K562 (cell line): Measurements from ENCODE around the gene ACBD4. TPM values are rescaled to one million over a fixed set of nuclear protein-coding genes. Genes with fewer than 3 reads are reported as not detected.

ENCODE experiments used
- ATAC-seq: fragments of 200-7000 bp; cut with Tn5 transposase; 3 replicates; pipeline ENCODE4 v1.9.1; 2020; ENCODE audit warnings: moderate library complexity
- BruUV-seq: library from RNA; stranded (reverse); fragments of 400-500 nt; replicated peaks from 2 replicates; lab custom pipeline; 2021; lab: Mats Ljungman, UMichigan
- CTCF ChIA-PET: fragments of 300-600 bp; formaldehyde crosslinking; extraction: SDS; loops from one replicate; lab custom pipeline; 2021; ENCODE audit warnings: low intra/inter-chr PET ratio; lab: Yijun Ruan, JAX
- POLR2A ChIA-PET: fragments of 300-600, 350-650 bp; sonication (Branson Sonifier 250); formaldehyde crosslinking; extraction: SDS; loops from one replicate; lab custom pipeline; 2021; ENCODE audit warnings: antibody characterized with exemption, inconsistent platforms; lab: Yijun Ruan, JAX
- DNase-seq, 4 experiments: peaks; one replicate each; pipeline versions ENCODE4 v3.0.0 to v3.0.0-alpha.2; 2011 to 2018; ENCODE audit warnings: low spot score in 3 of 4, mixed read lengths in 3 of 4; ENCODE audit errors: extremely low read depth in 1 of 4
- FAIRE-seq: peaks from 2 replicates; lab custom pipeline; 2011; peaks lifted over from hg19 to GRCh38; lab: Jason Lieb, UNC
- H2AFZ ChIP-seq: 2 replicates; pipeline ENCODE4 v1.6.0; 2011; ENCODE audit warnings: low read depth, low read length, control low read depth, inconsistent platforms
- H3K27ac ChIP-seq: fragments of 200-600 bp; 3 replicates; pipeline ENCODE4 v1.8.0; 2011; ENCODE audit warnings: low read depth, mild to moderate bottlenecking, control low read depth, inconsistent platforms, low read length, moderate library complexity, mixed read lengths; ENCODE audit errors: extremely low read depth
- H3K27me3 ChIP-seq, 2 experiments: fragments of 300-600 bp in 1 of 2; 2 replicates in 1 of 2; 3 replicates in 1 of 2; pipeline versions ENCODE4 v1.6.0 to v1.8.0; 2011; ENCODE audit warnings: inconsistent platforms in 2 of 2, low read length in 2 of 2, mild to moderate bottlenecking in 1 of 2, mixed read lengths in 1 of 2, moderate library complexity in 1 of 2; ENCODE audit not compliant: control insufficient read depth in 2 of 2, insufficient read depth in 2 of 2
- H3K36me3 ChIP-seq: fragments of 300-600 bp; 3 replicates; pipeline ENCODE4 v1.8.0; 2011; ENCODE audit warnings: mild to moderate bottlenecking, low read length, inconsistent platforms; ENCODE audit not compliant: control insufficient read depth, insufficient read depth
- H3K4me1 ChIP-seq, 2 experiments: fragments of 200-600 bp in 1 of 2; replicated peaks in 1 of 2; 2 replicates in 1 of 2; 3 replicates in 1 of 2; pipeline versions ENCODE4 v1.5.1 to v1.8.0; 2011; ENCODE audit warnings: inconsistent platforms in 2 of 2, low read length in 2 of 2, mild to moderate bottlenecking in 1 of 2, mixed read lengths in 1 of 2, moderate library complexity in 1 of 2; ENCODE audit not compliant: control insufficient read depth in 2 of 2, insufficient read depth in 2 of 2
- H3K4me2 ChIP-seq: 2 replicates; pipeline ENCODE4 v1.6.1; 2011; ENCODE audit warnings: low read length, control low read depth, inconsistent platforms, mixed read lengths; ENCODE audit not compliant: insufficient read depth
- H3K4me3 ChIP-seq: fragments of 200-600 bp; sonication (generic), shearing (Covaris generic); 2 replicates; pipeline ENCODE4 v1.5.1; 2016; ENCODE audit warnings: control low read depth, inconsistent platforms
- H3K79me2 ChIP-seq: fragments of 200-600 bp; 3 replicates; pipeline ENCODE4 v1.8.0; 2011; ENCODE audit warnings: low read length, inconsistent platforms; ENCODE audit not compliant: control insufficient read depth, insufficient read depth
- H3K9ac ChIP-seq, 2 experiments: 2 replicates each; pipeline versions ENCODE4 v1.6.0 to v1.6.1; 2011; ENCODE audit warnings: low read depth in 2 of 2, low read length in 2 of 2, control low read depth in 1 of 2, inconsistent platforms in 1 of 2, mild to moderate bottlenecking in 1 of 2, mixed read lengths in 1 of 2; ENCODE audit not compliant: insufficient read depth in 1 of 2
- H3K9me1 ChIP-seq: one replicate; pipeline ENCODE4 v1.6.0; 2011; ENCODE audit warnings: inconsistent platforms, mild to moderate bottlenecking, low read length, moderate library complexity; ENCODE audit not compliant: control insufficient read depth, insufficient read depth
- H3K9me3 ChIP-seq: replicated peaks from 2 replicates; pipeline ENCODE4 v1.5.1; 2011; ENCODE audit warnings: low read depth, low read length, inconsistent platforms; ENCODE audit not compliant: control insufficient read depth, insufficient read depth
- H4K20me1 ChIP-seq: replicated peaks from 2 replicates; pipeline ENCODE4 v1.6.1; 2011; ENCODE audit warnings: low read length, inconsistent platforms, mixed read lengths; ENCODE audit not compliant: control insufficient read depth, insufficient read depth
- BACH1 ChIP-seq: fragments of 200-800 bp; sonication (Bioruptor generic); IDR thresholded peaks from 2 replicates; pipeline ENCODE4 v1.6.1; 2016; ENCODE audit warnings: missing genetic modification characterization, missing compliant biosample characterization
- CC2D1A ChIP-seq: fragments of 450-650 bp; IDR thresholded peaks from 2 replicates; pipeline ENCODE4 v1.6.1; 2017; ENCODE audit warnings: mild to moderate bottlenecking
- DMBX1 ChIP-seq: fragments of 250-450 bp; sonication (Bioruptor Pico); IDR thresholded peaks from 2 replicates; pipeline ENCODE4 v1.8.0; 2022; ENCODE audit warnings: inconsistent platforms, mild to moderate bottlenecking, moderate library complexity, borderline replicate concordance
- ETS2 ChIP-seq: IDR thresholded peaks from 2 replicates; pipeline ENCODE4 v1.6.1; 2016; ENCODE audit warnings: borderline replicate concordance, missing genetic modification characterization, mild to moderate bottlenecking, moderate library complexity, missing compliant biosample characterization; ENCODE audit not compliant: poor library complexity, severe bottlenecking
- GABPB1 ChIP-seq: sonication (generic); formaldehyde crosslinking; IDR thresholded peaks from 2 replicates; pipeline ENCODE4 v1.8.0; 2022; ENCODE audit warnings: mild to moderate bottlenecking, missing genetic modification reagents
- MED1 ChIP-seq: sonication (generic); formaldehyde crosslinking; IDR thresholded peaks from 2 replicates; pipeline ENCODE4 v1.8.1; 2023; ENCODE audit warnings: missing genetic modification reagents, borderline replicate concordance
- MTF1 ChIP-seq: fragments of 250-450 bp; sonication (Bioruptor Pico); IDR thresholded peaks from 2 replicates; pipeline ENCODE4 v1.9.0; 2021; ENCODE audit warnings: moderate library complexity, mild to moderate bottlenecking, inconsistent platforms, borderline replicate concordance
- NCOA1 ChIP-seq: fragments of 450-650 bp; IDR thresholded peaks from 2 replicates; pipeline ENCODE4 v1.6.1; 2016; ENCODE audit warnings: low read depth
- NR2C2 ChIP-seq, 2 experiments: fragments of 200-800 bp in 1 of 2; sonication (Bioruptor generic) in 1 of 2; sonication (generic) in 1 of 2; formaldehyde crosslinking in 1 of 2; IDR thresholded peaks; 2 replicates each; pipeline versions ENCODE4 v1.6.1 to v1.8.0; 2016 to 2022; ENCODE audit warnings: mild to moderate bottlenecking in 1 of 2, missing compliant biosample characterization in 1 of 2, missing genetic modification characterization in 1 of 2, missing genetic modification reagents in 1 of 2
- PRMT5 ChIP-seq: sonication (generic); formaldehyde crosslinking; IDR thresholded peaks from 2 replicates; pipeline ENCODE4 v1.5.0; 2020; ENCODE audit warnings: missing genetic modification reagents
- SMARCA5 ChIP-seq: fragments of 450-650 bp; IDR thresholded peaks from 2 replicates; pipeline ENCODE4 v1.6.1; 2016
- ZNF124 ChIP-seq: sonication (generic); formaldehyde crosslinking; IDR thresholded peaks from 2 replicates; pipeline ENCODE4 v1.8.1; 2022; ENCODE audit warnings: missing genetic modification reagents
- ZNF143 ChIP-seq: sonication (generic); formaldehyde crosslinking; IDR thresholded peaks from 2 replicates; pipeline ENCODE4 v1.9.0; 2022; ENCODE audit warnings: mild to moderate bottlenecking, missing genetic modification reagents
- WGBS: fragments of 100-300 bp; shearing (Covaris generic); methylation state at CpG from one replicate; pipeline ENCODE4 v1.1.6; 2016; ENCODE audit warnings: low coverage, mixed read lengths; ENCODE audit not compliant: insufficient coverage; ENCODE audit errors: missing lambda C conversion rate; 5-methylcytosine and 5-hydroxymethylcytosine counted together
- in situ Hi-C: fragments of 300-500 bp; cut with MboI; formaldehyde crosslinking; loops from 4 replicates; pipeline ENCODE4 v1.15.0; 2018; ENCODE audit warnings: inconsistent platforms, mixed read lengths
- intact Hi-C: fragments of 100-400 bp; cut with micrococcal nuclease; formaldehyde crosslinking; loops from 2 replicates; pipeline ENCODE4 v1.14.2; 2022
- polyA plus RNA-seq, 8 experiments: library from polyadenylated mRNA; depleted of rRNA in 4 of 8; stranded (reverse) in 5 of 8; unstranded in 3 of 8; fragments of >200 nt; fragmentation: Nextera tagmentation in 2 of 8; fragmentation: Illumina TruSeq in 1 of 8; extraction: Ambion mirVana in 2 of 8; extraction: Trizol in 1 of 8; gene quantifications; 2 replicates each; pipeline versions ENCODE4 v1.2.1 to v1.2.3, GENCODE V29; 2011 to 2014; ENCODE audit warnings: inconsistent platforms in 1 of 8, missing spikeins in 1 of 8
- total RNA-seq, 7 experiments: library from RNA; depleted of rRNA in 6 of 7; stranded (reverse); fragments of >200 nt in 6 of 7; fragmentation: Illumina TruSeq in 2 of 7; extraction: Trizol in 2 of 7; gene quantifications; 2 replicates each; pipeline versions ENCODE4 v1.2.1 to v1.2.3, GENCODE V29; 2011 to 2021; ENCODE audit warnings: low replicate concordance in 1 of 7
- TF ChIP-seq, protein P1 (sequence below): fragments of 450-650 bp; formaldehyde crosslinking; IDR thresholded peaks from 2 replicates; pipeline ENCODE4 v1.4.0; 2022; ENCODE audit warnings: mild to moderate bottlenecking, moderate library complexity
- TF ChIP-seq, protein P2 (sequence below): sonication (generic); formaldehyde crosslinking; IDR thresholded peaks from 2 replicates; pipeline ENCODE4 v1.8.0; 2023; ENCODE audit warnings: mild to moderate bottlenecking, missing genetic modification reagents

The ACBD4 gene
- total and polyA plus RNA-seq, 9 of the 15 experiments (the other 6 are each of a cell fraction or from before 2014, with no cell fraction given) = 0.14 to 6.9 (median 4.6) TPM

DNA sequence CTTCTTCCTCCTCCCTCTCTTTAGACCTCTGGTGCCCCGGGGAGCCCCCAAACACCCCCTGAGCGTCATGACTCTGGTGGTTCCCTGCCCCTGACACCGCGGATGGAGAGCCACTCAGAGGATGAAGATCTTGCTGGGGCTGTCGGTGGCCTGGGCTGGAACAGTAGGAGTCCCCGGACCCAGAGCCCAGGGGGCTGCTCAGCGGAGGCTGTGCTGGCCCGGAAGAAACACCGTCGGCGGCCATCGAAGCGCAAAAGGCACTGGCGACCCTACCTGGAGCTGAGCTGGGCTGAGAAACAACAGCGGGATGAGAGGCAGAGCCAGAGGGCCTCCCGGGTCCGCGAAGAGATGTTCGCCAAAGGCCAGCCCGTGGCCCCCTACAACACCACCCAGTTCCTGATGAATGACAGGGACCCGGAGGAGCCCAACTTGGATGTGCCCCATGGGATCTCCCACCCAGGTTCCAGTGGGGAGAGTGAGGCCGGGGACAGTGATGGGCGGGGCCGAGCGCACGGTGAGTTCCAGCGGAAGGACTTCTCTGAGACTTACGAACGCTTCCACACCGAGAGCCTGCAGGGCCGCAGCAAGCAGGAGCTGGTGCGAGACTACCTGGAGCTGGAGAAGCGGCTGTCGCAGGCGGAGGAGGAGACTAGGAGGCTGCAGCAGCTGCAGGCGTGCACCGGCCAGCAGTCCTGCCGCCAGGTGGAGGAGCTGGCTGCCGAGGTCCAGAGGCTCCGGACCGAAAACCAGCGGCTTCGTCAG, 33.7 kb downstream of the ACBD4 start:
- DNase-seq (no peak), FAIRE-seq (no peak), ATAC-seq (no peak)
- Histone ChIP-seq H3K4me3 (no peak overlapping the region), H3K27ac (no peak overlapping the region), H3K4me1 (peaks cover 13 to 41% of the 10 kb centered on the region in 2 experiments; a peak in 4 of 5 replicates), H3K9me3 (no peaks in the 10 kb centered on the region), H3K9me1 (no peaks in the 10 kb centered on the region), H3K4me2 (no peak overlapping the region), H3K27me3 (no peaks in the 10 kb centered on the region), H3K79me2 (no peaks in the 10 kb centered on the region), H3K9ac (peak overlapping the region in 1 of 2 experiments; percentile 48; a peak in 1 of 4 replicates), H3K36me3 (no peaks in the 10 kb centered on the region), H4K20me1 (no peaks in the 10 kb centered on the region), H2AFZ (no peak overlapping the region)
- ChIA-PET CTCF (no interaction called here), POLR2A (interaction anchor here (0.6 to 7.9 kb wide), 3 partner anchors 8 to 20 kb away, joined by 3 to 73 read pairs (median 14); partner anchors contain the start of genes HEXIM1 and HEXIM2)
- 68% methylated on average over 43 of the region's 43 CpGs for WGBS
- in situ Hi-C loops (no loop called here), intact Hi-C loops (no loop called here)
- no TSS peak for BruUV-seq
- TF ChIP-seq ETS2 (tag) (no peak), ZNF124 (no peak), ZNF143 (CRISPR knock-in tag) (no peak), CC2D1A (no peak), PRMT5 (CRISPR knock-in tag) (no peak), MTF1 (CRISPR knock-in tag) (no peak), SMARCA5 (no peak), NR2C2 (CRISPR knock-in tag; IDR thresholded peaks at IDR 0.05) (no peak), NR2C2 (tag; IDR thresholded peaks at IDR 0.05) (no peak), MED1 (CRISPR knock-in tag) (no peak), BACH1 (tag) (no peak), GABPB1 (CRISPR knock-in tag) (no peak), NCOA1 (no peak), DMBX1 (no peak)
- TF ChIP-seq, protein P1, sequence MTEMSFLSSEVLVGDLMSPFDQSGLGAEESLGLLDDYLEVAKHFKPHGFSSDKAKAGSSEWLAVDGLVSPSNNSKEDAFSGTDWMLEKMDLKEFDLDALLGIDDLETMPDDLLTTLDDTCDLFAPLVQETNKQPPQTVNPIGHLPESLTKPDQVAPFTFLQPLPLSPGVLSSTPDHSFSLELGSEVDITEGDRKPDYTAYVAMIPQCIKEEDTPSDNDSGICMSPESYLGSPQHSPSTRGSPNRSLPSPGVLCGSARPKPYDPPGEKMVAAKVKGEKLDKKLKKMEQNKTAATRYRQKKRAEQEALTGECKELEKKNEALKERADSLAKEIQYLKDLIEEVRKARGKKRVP (CRISPR knock-in tag) = no peak
- TF ChIP-seq, protein P2, sequence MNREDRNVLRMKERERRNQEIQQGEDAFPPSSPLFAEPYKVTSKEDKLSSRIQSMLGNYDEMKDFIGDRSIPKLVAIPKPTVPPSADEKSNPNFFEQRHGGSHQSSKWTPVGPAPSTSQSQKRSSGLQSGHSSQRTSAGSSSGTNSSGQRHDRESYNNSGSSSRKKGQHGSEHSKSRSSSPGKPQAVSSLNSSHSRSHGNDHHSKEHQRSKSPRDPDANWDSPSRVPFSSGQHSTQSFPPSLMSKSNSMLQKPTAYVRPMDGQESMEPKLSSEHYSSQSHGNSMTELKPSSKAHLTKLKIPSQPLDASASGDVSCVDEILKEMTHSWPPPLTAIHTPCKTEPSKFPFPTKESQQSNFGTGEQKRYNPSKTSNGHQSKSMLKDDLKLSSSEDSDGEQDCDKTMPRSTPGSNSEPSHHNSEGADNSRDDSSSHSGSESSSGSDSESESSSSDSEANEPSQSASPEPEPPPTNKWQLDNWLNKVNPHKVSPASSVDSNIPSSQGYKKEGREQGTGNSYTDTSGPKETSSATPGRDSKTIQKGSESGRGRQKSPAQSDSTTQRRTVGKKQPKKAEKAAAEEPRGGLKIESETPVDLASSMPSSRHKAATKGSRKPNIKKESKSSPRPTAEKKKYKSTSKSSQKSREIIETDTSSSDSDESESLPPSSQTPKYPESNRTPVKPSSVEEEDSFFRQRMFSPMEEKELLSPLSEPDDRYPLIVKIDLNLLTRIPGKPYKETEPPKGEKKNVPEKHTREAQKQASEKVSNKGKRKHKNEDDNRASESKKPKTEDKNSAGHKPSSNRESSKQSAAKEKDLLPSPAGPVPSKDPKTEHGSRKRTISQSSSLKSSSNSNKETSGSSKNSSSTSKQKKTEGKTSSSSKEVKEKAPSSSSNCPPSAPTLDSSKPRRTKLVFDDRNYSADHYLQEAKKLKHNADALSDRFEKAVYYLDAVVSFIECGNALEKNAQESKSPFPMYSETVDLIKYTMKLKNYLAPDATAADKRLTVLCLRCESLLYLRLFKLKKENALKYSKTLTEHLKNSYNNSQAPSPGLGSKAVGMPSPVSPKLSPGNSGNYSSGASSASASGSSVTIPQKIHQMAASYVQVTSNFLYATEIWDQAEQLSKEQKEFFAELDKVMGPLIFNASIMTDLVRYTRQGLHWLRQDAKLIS (CRISPR knock-in tag) = no peak
